SK-N-SH treated with all-trans-retinoic acid at 6 μM for 48 hours (cell line): ENCODE measurements around the gene THTPA.
"Not testable (repeated sequence)": the region's sequence is repeated elsewhere in the genome, so short reads cannot be mapped to it uniquely, and the experiment has no call there.

Source experiments
- ATAC-seq: fragments of 200-7000 bp; cut with Tn5 transposase; 3 replicates; pipeline ENCODE4 v1.9.1; 2020; ENCODE audit warnings: mild to moderate bottlenecking, moderate library complexity
- ARNTL ChIP-seq: fragments of 450-650 bp; formaldehyde crosslinking; IDR thresholded peaks from 2 replicates; pipeline ENCODE4 v1.5.0; 2020; ENCODE audit warnings: low read depth, mild to moderate bottlenecking, moderate library complexity, borderline replicate concordance
- BACH2 ChIP-seq: fragments of 250-450 bp; sonication (Bioruptor Pico); IDR thresholded peaks from 2 replicates; pipeline ENCODE4 v1.9.0; 2021; ENCODE audit warnings: mild to moderate bottlenecking, borderline replicate concordance
- CSDC2 ChIP-seq: fragments of 250-450 bp; sonication (Bioruptor Pico); IDR thresholded peaks from 2 replicates; pipeline ENCODE4 v1.5.0; 2020; ENCODE audit warnings: mild to moderate bottlenecking, moderate library complexity
- ESRRG ChIP-seq: fragments of 250-450 bp; sonication (Bioruptor Pico); IDR thresholded peaks from 2 replicates; pipeline ENCODE4 v1.6.1; 2021; ENCODE audit warnings: mild to moderate bottlenecking
- GLIS3 ChIP-seq: fragments of 250-450 bp; sonication (Bioruptor Pico); IDR thresholded peaks from 2 replicates; pipeline ENCODE4 v1.5.0; 2020; ENCODE audit warnings: mild to moderate bottlenecking, moderate library complexity
- ISL1 ChIP-seq: fragments of 250-450 bp; sonication (Bioruptor Pico); IDR thresholded peaks from 2 replicates; pipeline ENCODE4 v2.1.2; 2022; ENCODE audit warnings: mild to moderate bottlenecking, moderate library complexity
- OSR1 ChIP-seq: fragments of 250-450 bp; sonication (Bioruptor Pico); IDR thresholded peaks from 2 replicates; pipeline ENCODE4 v1.8.0; 2022; ENCODE audit warnings: moderate library complexity, mild to moderate bottlenecking, inconsistent platforms
- RARB ChIP-seq: fragments of 250-450 bp; sonication (Bioruptor Pico); IDR thresholded peaks from 2 replicates; pipeline ENCODE4 v1.8.0; 2021; ENCODE audit warnings: mild to moderate bottlenecking, moderate library complexity
- SNAI2 ChIP-seq: fragments of 250-450 bp; sonication (Bioruptor Pico); IDR thresholded peaks from 2 replicates; pipeline ENCODE4 v1.5.0; 2020; ENCODE audit warnings: mild to moderate bottlenecking, moderate library complexity
- TOX ChIP-seq: fragments of 250-450 bp; sonication (Bioruptor Pico); IDR thresholded peaks from 2 replicates; pipeline ENCODE4 v1.8.0; 2021; ENCODE audit warnings: mild to moderate bottlenecking, moderate library complexity, borderline replicate concordance
- ZC3H10 ChIP-seq: fragments of 250-450 bp; sonication (Bioruptor Pico); IDR thresholded peaks from 2 replicates; pipeline ENCODE4 v1.5.1; 2021; ENCODE audit warnings: mild to moderate bottlenecking, moderate library complexity
- ZFP3 ChIP-seq: fragments of 250-450 bp; sonication (Bioruptor Pico); IDR thresholded peaks from 2 replicates; pipeline ENCODE4 v1.5.0; 2020; ENCODE audit warnings: mild to moderate bottlenecking, moderate library complexity
- ZNF565 ChIP-seq: fragments of 450-650 bp; formaldehyde crosslinking; conservative IDR thresholded peaks from 2 replicates; pipeline ENCODE4 v1.5.0; 2020; ENCODE audit warnings: low read depth, mild to moderate bottlenecking, moderate library complexity
- ZNF70 ChIP-seq: fragments of 450-650 bp; formaldehyde crosslinking; IDR thresholded peaks from 2 replicates; pipeline ENCODE4 v1.5.0; 2020; ENCODE audit warnings: mild to moderate bottlenecking, moderate library complexity
- ZNF8 ChIP-seq: fragments of 450-650 bp; formaldehyde crosslinking; IDR thresholded peaks from 2 replicates; pipeline ENCODE4 v1.5.0; 2020; ENCODE audit warnings: mild to moderate bottlenecking, moderate library complexity
- TF ChIP-seq, protein P1 (sequence below): fragments of 250-450 bp; sonication (Bioruptor Pico); IDR thresholded peaks from 2 replicates; pipeline ENCODE4 v1.5.1; 2021; ENCODE audit warnings: mild to moderate bottlenecking, moderate library complexity
- TF ChIP-seq, protein P2 (sequence below): fragments of 250-450 bp; sonication (Bioruptor Pico); IDR thresholded peaks from 2 replicates; pipeline ENCODE4 v1.8.0; 2020; ENCODE audit warnings: mild to moderate bottlenecking, moderate library complexity, borderline replicate concordance
- TF ChIP-seq, protein P3 (sequence below): fragments of 250-450 bp; sonication (Bioruptor Pico); IDR thresholded peaks from 2 replicates; pipeline ENCODE4 v1.8.0; 2021; ENCODE audit warnings: low read depth, mild to moderate bottlenecking, moderate library complexity, borderline replicate concordance
- TF ChIP-seq, protein P4 (sequence below): fragments of 250-450 bp; sonication (Bioruptor Pico); IDR thresholded peaks from 2 replicates; pipeline ENCODE4 v1.5.0; 2020; ENCODE audit warnings: mild to moderate bottlenecking, moderate library complexity

THTPA gene

DNA sequence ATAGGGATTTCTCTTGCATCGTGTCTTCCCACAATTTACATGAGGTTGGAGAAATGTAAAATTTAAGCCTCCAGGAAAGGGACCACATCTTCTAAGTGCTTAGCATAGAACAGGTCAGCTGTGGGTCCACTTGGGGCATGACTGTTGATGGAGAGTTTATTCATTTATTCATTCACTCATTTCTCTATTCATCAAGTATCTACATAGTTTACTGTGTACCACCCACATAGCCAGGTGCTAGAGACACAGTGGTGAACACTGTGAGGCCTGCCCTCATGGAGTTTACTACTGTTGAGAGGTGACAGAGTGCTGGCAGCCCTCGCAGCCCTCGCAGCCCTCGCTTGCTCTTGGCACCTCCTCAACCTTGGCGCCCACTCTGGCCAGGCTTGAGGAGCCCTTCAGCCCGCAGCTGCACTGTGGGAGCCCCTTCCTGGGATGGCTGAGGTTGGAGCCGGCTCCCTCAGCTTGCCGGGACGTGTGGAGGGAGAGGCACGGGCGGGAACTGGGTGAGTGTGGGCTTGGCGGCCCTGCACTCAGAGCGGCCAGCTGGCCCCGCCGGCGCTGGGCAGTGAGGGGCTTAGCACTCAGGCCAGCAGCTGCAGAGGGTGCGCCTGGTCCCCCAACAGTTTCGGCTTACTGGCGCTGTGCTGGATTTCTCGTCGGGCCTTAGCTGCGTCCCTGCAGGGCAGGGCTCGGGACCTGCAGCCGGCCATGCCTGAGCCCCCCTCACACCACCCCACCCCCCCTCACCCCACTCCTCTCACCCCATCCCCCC is 24.3 kb downstream of the THTPA start:
- no peak for ATAC-seq
- TF ChIP-seq ZNF70 (CRISPR knock-in tag) (no peak), ISL1 (CRISPR knock-in tag) (no peak), GLIS3 (CRISPR knock-in tag) (no peak), ZNF8 (CRISPR knock-in tag) (no peak), RARB (CRISPR knock-in tag) (no peak)
- TF ChIP-seq, protein P1, sequence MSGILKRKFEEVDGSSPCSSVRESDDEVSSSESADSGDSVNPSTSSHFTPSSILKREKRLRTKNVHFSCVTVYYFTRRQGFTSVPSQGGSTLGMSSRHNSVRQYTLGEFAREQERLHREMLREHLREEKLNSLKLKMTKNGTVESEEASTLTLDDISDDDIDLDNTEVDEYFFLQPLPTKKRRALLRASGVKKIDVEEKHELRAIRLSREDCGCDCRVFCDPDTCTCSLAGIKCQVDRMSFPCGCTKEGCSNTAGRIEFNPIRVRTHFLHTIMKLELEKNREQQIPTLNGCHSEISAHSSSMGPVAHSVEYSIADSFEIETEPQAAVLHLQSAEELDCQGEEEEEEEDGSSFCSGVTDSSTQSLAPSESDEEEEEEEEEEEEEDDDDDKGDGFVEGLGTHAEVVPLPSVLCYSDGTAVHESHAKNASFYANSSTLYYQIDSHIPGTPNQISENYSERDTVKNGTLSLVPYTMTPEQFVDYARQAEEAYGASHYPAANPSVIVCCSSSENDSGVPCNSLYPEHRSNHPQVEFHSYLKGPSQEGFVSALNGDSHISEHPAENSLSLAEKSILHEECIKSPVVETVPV (CRISPR knock-in tag): no peak
- TF ChIP-seq, protein P2, sequence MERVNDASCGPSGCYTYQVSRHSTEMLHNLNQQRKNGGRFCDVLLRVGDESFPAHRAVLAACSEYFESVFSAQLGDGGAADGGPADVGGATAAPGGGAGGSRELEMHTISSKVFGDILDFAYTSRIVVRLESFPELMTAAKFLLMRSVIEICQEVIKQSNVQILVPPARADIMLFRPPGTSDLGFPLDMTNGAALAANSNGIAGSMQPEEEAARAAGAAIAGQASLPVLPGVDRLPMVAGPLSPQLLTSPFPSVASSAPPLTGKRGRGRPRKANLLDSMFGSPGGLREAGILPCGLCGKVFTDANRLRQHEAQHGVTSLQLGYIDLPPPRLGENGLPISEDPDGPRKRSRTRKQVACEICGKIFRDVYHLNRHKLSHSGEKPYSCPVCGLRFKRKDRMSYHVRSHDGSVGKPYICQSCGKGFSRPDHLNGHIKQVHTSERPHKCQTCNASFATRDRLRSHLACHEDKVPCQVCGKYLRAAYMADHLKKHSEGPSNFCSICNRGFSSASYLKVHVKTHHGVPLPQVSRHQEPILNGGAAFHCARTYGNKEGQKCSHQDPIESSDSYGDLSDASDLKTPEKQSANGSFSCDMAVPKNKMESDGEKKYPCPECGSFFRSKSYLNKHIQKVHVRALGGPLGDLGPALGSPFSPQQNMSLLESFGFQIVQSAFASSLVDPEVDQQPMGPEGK: no peak
- TF ChIP-seq, all 23 proteins: peak for 0

DNA sequence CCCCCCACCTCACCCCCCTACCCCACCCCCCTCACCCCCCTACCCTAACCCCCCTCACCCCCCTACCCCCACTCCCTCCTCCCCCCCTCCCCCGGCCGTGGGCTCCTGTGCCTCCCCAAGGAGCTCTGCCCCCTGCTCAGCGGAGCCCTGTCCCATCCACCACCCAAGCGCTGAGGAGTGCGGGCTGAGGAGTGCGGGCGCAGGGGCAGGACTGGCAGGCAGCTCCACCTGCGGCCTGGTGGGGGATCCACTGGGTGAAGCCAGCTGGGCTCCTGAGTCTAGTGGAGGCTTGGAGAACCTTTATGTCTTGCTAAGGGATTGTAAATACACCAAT is 24.8 kb downstream of the THTPA start:
- ATAC-seq: no peak
- TF ChIP-seq, protein P3, sequence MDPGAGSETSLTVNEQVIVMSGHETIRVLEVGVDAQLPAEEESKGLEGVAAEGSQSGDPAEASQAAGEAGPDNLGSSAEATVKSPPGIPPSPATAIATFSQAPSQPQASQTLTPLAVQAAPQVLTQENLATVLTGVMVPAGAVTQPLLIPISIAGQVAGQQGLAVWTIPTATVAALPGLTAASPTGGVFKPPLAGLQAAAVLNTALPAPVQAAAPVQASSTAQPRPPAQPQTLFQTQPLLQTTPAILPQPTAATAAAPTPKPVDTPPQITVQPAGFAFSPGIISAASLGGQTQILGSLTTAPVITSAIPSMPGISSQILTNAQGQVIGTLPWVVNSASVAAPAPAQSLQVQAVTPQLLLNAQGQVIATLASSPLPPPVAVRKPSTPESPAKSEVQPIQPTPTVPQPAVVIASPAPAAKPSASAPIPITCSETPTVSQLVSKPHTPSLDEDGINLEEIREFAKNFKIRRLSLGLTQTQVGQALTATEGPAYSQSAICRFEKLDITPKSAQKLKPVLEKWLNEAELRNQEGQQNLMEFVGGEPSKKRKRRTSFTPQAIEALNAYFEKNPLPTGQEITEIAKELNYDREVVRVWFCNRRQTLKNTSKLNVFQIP (CRISPR knock-in tag): no peak
- TF ChIP-seq OSR1 (CRISPR knock-in tag) (no peak), GLIS3 (CRISPR knock-in tag) (no peak), ZNF565 (no peak), ZNF8 (CRISPR knock-in tag) (no peak)
- TF ChIP-seq, protein P4, sequence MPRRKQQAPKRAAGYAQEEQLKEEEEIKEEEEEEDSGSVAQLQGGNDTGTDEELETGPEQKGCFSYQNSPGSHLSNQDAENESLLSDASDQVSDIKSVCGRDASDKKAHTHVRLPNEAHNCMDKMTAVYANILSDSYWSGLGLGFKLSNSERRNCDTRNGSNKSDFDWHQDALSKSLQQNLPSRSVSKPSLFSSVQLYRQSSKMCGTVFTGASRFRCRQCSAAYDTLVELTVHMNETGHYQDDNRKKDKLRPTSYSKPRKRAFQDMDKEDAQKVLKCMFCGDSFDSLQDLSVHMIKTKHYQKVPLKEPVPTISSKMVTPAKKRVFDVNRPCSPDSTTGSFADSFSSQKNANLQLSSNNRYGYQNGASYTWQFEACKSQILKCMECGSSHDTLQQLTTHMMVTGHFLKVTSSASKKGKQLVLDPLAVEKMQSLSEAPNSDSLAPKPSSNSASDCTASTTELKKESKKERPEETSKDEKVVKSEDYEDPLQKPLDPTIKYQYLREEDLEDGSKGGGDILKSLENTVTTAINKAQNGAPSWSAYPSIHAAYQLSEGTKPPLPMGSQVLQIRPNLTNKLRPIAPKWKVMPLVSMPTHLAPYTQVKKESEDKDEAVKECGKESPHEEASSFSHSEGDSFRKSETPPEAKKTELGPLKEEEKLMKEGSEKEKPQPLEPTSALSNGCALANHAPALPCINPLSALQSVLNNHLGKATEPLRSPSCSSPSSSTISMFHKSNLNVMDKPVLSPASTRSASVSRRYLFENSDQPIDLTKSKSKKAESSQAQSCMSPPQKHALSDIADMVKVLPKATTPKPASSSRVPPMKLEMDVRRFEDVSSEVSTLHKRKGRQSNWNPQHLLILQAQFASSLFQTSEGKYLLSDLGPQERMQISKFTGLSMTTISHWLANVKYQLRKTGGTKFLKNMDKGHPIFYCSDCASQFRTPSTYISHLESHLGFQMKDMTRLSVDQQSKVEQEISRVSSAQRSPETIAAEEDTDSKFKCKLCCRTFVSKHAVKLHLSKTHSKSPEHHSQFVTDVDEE: no peak

DNA sequence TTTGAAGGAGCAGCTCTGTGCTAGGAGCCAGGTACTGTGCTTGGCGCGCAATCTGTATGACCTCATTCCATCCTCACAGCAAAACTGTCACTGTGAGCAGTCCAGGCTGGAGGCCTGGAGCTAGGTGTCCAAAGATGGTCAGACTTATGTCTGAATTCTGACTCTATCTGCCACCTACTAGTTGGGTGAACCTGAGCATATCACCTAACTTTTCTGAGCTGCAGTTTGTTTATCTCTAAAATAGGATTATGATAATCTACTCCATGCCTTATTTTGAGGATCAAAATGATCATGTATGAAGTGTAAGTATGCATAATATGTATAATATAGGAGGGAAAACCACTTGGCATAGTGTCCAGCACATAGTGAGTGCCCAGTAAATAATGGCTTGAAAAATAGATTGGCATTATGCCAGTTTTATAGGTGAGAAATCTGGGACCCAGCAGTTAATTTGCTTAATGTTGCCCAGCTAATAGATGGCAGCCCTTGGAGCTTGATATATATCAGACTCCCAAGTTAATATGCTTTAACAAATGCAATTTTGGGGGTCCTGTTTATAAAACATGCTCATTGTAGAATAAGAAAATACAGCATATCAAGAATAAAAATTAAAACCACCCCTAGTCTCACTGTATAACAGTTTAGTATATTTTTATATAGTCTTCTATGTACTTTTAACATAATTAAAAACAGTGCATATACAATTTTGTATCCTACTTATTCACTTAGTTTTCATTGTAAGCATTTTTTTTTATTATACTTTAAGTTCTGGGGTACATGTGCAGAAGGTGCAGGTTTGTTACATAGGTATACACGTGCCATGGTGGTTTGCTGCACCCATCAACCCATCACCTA is 27.1 kb downstream of the THTPA start:
- TF ChIP-seq ISL1 (CRISPR knock-in tag): no peak
- TF ChIP-seq CSDC2 (CRISPR knock-in tag): no peak
- TF ChIP-seq ZFP3 (CRISPR knock-in tag): no peak
- no peak for TF ChIP-seq ZNF565
- TF ChIP-seq SNAI2 (CRISPR knock-in tag): no peak
- no peak for TF ChIP-seq ARNTL
- TF ChIP-seq, protein P1 (CRISPR knock-in tag): no peak
- TF ChIP-seq OSR1 (CRISPR knock-in tag): no peak
- no peak for TF ChIP-seq BACH2 (CRISPR knock-in tag)
- TF ChIP-seq RARB (CRISPR knock-in tag): no peak
- TF ChIP-seq, protein P4: no peak
- TF ChIP-seq TOX (CRISPR knock-in tag): no peak
- no peak for TF ChIP-seq ESRRG (CRISPR knock-in tag)
- TF ChIP-seq ZC3H10 (CRISPR knock-in tag): no peak
- no peak for ATAC-seq

DNA sequence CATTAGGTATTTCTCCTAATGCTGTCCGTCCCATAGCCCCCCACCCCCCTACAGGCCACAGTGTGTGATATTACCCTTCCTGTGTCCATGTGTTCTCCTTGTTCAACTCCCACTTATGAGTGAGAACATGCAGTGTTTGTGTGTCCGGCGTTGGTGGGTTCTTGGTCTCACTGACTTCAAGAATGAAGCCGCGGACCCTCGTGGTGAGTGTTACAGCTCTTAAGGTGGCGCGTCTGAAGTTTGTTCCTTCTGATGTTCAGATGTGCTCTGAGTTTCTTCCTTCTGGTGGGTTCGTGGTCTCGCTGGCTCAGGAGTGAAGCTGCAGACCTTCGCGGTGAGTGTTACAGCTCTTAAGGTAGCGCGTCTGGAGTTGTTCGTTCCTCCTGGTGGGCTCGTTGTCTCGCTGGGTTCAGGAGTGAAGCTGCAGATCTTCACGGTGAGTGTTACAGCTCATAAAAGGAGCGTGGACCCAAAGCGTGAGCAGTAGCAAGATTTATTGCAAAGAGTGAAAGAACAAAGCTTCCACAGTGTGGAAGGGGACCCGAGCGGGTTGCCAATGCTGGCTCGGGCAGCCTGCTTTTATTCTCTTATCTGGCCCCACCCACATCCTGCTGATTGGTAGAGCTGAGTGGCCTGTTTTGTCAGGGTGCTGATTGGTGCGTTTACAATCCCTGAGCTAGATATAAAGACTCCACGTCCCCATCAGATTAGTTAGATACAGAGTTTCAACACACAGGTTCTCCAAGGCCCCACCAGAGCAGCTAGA is 27.9 kb downstream of the THTPA start:
- ATAC-seq: not testable (repeated sequence)

DNA sequence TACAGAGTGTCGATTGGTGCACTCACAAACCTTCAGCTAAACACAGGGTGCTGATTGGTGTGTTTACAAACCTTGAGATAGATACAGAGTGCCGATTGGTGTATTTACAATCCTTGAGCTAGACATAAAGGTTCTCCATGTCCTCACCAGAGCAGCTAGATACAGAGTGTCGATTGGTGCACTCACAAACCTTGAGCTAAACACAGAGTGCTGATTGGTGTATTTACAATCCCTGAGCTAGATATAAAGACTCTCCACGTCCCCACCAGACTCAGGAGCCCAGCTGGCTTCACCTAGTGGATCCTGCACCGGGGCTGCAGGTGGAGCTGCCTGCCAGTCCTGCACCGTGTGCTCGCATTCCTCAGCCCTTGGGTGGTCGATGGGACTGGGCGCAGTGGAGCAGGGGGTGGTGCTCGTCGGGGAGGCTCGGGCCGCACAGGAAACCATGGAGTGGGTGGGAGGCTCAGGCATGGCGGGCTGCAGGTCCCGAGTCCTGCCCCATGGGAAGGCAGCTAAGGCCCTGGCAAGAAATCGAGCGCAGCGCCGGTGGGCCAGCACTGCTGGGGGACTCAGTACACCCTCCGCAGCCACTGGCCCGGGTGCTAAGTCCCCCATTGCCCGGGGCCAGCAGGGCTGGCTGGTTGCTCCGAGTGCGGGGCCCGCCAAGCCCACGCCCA is 28.6 kb downstream of the THTPA start:
- ATAC-seq: not testable (repeated sequence)
